Measurements from ENCODE around the gene WDR46.

WDR46 gene

DNA sequence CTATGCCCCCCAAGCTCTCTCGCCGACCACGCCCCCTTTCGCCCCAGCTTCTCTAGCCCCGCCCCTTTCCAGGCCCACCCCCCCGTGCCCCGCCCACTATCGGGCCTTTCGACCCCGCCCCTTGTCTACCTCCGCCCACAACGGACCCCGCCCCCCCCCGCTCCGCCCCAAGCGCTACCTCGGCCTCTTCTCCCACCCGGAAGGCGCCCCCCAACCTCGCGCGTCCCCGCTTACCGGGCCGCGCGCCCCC lies 28.3 kb upstream of the WDR46 start:
- peaks cover 79% of the 10 kb centered on the region for H3K36me3 Mint-ChIP-seq (ENCODE audit: low read depth)
- H3K4me3 Mint-ChIP-seq: peak overlapping the region; percentile 99
- DNase-seq: no peak
- H3K27ac Mint-ChIP-seq: peak overlapping the region; percentile 84
- H3K9me3 Mint-ChIP-seq: no peaks in the 10 kb centered on the region
- peaks cover 75% of the 10 kb centered on the region for H3K4me1 Mint-ChIP-seq (ENCODE audit: low read depth)
- H3K27me3 Mint-ChIP-seq: no peaks in the 10 kb centered on the region

DNA sequence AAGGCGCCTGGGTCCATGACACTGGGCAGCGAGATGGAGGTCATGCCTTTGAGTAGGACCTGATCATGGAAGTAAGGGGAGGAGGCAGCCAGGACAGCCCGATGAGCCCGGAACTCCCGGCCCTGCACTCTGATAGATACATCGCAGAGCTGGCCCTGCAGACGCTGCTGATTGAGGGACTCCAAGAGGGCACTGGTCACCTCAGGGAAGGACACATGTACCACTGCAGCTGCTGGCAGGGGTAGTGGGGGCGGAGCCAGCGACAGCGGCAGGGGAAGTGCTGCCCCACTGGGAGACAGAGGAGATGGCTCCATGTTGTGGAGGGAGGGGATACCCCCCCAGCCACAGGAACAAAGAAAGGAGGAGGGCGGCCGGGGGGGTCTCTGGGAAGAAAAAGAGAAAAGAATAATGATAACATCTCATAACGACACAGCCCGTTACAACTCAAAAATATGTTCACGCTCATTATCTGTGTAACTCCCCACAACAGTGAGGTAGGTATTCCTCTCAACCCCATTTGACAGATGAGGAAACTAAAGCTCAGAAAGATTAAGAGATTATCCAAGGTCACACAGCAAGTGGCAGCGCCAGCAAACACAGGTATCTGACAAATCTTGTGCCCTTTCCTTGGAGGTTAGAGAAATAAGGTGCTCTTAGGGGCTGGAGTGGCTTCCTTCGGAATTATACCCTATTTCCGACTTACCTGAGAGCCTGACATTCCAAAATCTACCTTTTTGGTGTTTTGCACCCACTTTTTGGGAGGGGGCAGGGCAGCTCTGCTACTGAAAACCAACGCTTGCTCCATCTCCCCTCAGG lies 27.8 kb upstream of the WDR46 start:
- H3K9me3 Mint-ChIP-seq: no peaks in the 10 kb centered on the region
- H3K36me3 Mint-ChIP-seq (ENCODE audit: low read depth): peaks cover 79% of the 10 kb centered on the region
- peaks cover 77% of the 10 kb centered on the region for H3K4me1 Mint-ChIP-seq (ENCODE audit: low read depth)
- no peaks in the 10 kb centered on the region for H3K27me3 Mint-ChIP-seq
- H3K27ac Mint-ChIP-seq: peak overlapping the region; percentile 84
- peak overlapping the region; percentile 99 for H3K4me3 Mint-ChIP-seq
- DNase-seq: no peak

- H3K4me1 Mint-ChIP-seq (ENCODE audit: low read depth): peaks cover 74% of the 10 kb centered on the region
- H3K4me3 Mint-ChIP-seq: peak overlapping the region; percentile 99
- no peaks in the 10 kb centered on the region for H3K27me3 Mint-ChIP-seq
- DNase-seq: no peak
- peaks cover 77% of the 10 kb centered on the region for H3K36me3 Mint-ChIP-seq (ENCODE audit: low read depth)
- H3K27ac Mint-ChIP-seq: peak overlapping the region; percentile 84
- no peaks in the 10 kb centered on the region for H3K9me3 Mint-ChIP-seq
Measured at GRCh38 chr6:33315793-33316602, 27.0 kb upstream of the WDR46 start.

- no peaks in the 10 kb centered on the region for H3K27me3 Mint-ChIP-seq
- no peaks in the 10 kb centered on the region for H3K9me3 Mint-ChIP-seq
- no peak for DNase-seq
- H3K4me3 Mint-ChIP-seq: peak overlapping the region; percentile 99
- H3K4me1 Mint-ChIP-seq (ENCODE audit: low read depth): peaks cover 69% of the 10 kb centered on the region
- peak overlapping the region; percentile 99 for H3K27ac Mint-ChIP-seq
- H3K36me3 Mint-ChIP-seq (ENCODE audit: low read depth): peaks cover 76% of the 10 kb centered on the region
Measured at GRCh38 chr6:33314943-33315792, 26.1 kb upstream of the WDR46 start.

- no peaks in the 10 kb centered on the region for H3K9me3 Mint-ChIP-seq
- peaks cover 76% of the 10 kb centered on the region for H3K36me3 Mint-ChIP-seq (ENCODE audit: low read depth)
- peak; percentile 70 for DNase-seq
- H3K4me1 Mint-ChIP-seq (ENCODE audit: low read depth): peaks cover 65% of the 10 kb centered on the region
- no peaks in the 10 kb centered on the region for H3K27me3 Mint-ChIP-seq
- peak overlapping the region; percentile 99 for H3K27ac Mint-ChIP-seq
- peak overlapping the region; percentile 99 for H3K4me3 Mint-ChIP-seq
Measured at GRCh38 chr6:33314515-33314942, 25.5 kb upstream of the WDR46 start.

GRCh38 chr6:33313709-33314514 lies 24.9 kb upstream of the WDR46 start, which contains the start of gene TAPBP:
Gene TAPBP (minus strand): TSS chr6:33314078. CDS start chr6:33314041, 37 bp downstream.
- H3K9me3 Mint-ChIP-seq: no peaks in the 10 kb centered on the region
- peak within 1 kb of the TSS; percentile 99 for H3K27ac Mint-ChIP-seq
- peak; percentile 88 for DNase-seq
- no peaks in the 10 kb centered on the region for H3K27me3 Mint-ChIP-seq
- peaks cover 61% of the 10 kb centered on the region for H3K4me1 Mint-ChIP-seq (ENCODE audit: low read depth)
- H3K36me3 Mint-ChIP-seq (ENCODE audit: low read depth): peaks cover 76% of the 10 kb centered on the region
- peak within 1 kb of the TSS; percentile 99 for H3K4me3 Mint-ChIP-seq

GRCh38 chr6:33313105-33313708 lies 24.2 kb upstream of the WDR46 start:
- peak; percentile 76 for DNase-seq
- Mint-ChIP-seq H3K9me3 (no peaks in the 10 kb centered on the region), H3K36me3 (ENCODE audit: low read depth) (peaks cover 76% of the 10 kb centered on the region), H3K4me3 (peak overlapping the region; percentile 99), H3K4me1 (ENCODE audit: low read depth) (peaks cover 61% of the 10 kb centered on the region), H3K27ac (peak overlapping the region; percentile 99), H3K27me3 (no peaks in the 10 kb centered on the region)

DNA sequence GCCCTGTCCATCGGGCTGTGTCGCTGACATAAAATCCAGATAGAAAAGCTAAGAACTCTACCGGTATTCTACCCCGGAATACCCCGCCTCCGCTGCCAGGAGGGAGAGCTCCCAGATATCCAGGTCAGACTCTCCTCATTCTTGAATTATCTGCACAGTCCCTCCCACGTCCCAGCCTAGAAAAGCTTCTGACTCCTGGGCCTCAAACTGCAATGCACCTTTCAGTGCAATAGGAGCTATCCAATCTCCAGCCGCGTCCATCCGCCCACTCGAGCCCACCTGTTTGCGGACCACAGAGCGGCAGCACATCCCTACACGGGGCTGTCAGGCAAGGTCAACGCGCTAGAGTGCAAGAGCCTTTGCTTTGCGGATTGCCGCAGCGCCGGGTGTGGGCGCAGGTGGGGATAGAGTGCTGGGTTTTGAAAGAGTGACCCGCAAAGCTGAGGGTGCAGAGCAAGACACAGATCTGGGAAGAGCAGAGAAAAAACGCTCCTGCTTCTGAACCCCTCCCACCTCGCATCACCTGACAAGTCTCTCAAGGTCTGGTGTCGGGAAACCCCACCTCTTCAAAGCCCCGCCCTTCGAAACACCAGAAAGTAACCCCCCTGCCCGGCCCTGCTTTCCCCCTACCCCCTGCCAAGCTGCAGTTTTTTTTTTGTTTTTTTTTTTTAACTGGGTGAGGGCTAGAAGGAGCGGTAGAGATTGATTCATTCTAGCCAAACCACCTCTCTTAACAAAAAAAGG lies 23.5 kb upstream of the WDR46 start:
- peak; percentile 79 for DNase-seq
- Mint-ChIP-seq H3K9me3 (no peaks in the 10 kb centered on the region), H3K4me3 (peak overlapping the region; percentile 99), H3K27me3 (no peaks in the 10 kb centered on the region), H3K4me1 (ENCODE audit: low read depth) (peaks cover 62% of the 10 kb centered on the region), H3K27ac (peak overlapping the region; percentile 99), H3K36me3 (ENCODE audit: low read depth) (peaks cover 76% of the 10 kb centered on the region)

DNA sequence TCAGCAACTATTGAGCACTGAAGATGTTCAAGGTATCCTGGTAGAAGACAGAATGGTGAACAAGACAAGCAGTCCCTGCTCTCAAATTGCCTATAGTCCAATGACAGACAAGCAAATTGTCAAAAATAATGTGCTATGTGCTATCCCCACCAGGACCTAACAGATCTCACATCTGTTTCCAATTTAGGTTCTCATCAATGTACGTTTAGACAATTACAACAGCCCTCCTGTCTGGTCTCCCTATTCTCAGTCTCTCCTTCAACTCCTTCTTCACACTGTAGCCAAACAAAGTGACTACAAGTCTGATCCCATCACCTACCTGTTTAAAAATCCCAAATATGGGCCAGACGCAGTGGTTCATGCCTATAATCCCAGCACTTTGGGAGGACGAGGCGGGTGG lies 17.3 kb upstream of the WDR46 start:
- no peak overlapping the region for H3K4me3 Mint-ChIP-seq
- H3K4me1 Mint-ChIP-seq (ENCODE audit: low read depth): peaks cover 53% of the 10 kb centered on the region
- H3K27me3 Mint-ChIP-seq: no peaks in the 10 kb centered on the region
- H3K27ac Mint-ChIP-seq: peak overlapping the region; percentile 74
- peaks cover 91% of the 10 kb centered on the region for H3K36me3 Mint-ChIP-seq (ENCODE audit: low read depth)
- H3K9me3 Mint-ChIP-seq: no peaks in the 10 kb centered on the region
- no peak for DNase-seq

GRCh38 chr6:33305052-33305451 lies 16.0 kb upstream of the WDR46 start:
- H3K9me3 Mint-ChIP-seq: no peaks in the 10 kb centered on the region
- H3K27ac Mint-ChIP-seq: peak overlapping the region; percentile 74
- DNase-seq: no peak
- no peak overlapping the region for H3K4me3 Mint-ChIP-seq
- no peaks in the 10 kb centered on the region for H3K27me3 Mint-ChIP-seq
- peaks cover 54% of the 10 kb centered on the region for H3K4me1 Mint-ChIP-seq (ENCODE audit: low read depth)
- peaks cover 93% of the 10 kb centered on the region for H3K36me3 Mint-ChIP-seq (ENCODE audit: low read depth)

- Mint-ChIP-seq H3K9me3 (no peaks in the 10 kb centered on the region), H3K4me1 (ENCODE audit: low read depth) (peaks cover 61% of the 10 kb centered on the region), H3K4me3 (no peak overlapping the region), H3K27me3 (no peaks in the 10 kb centered on the region), H3K27ac (peak overlapping the region; percentile 65), H3K36me3 (ENCODE audit: low read depth) (peaks cover 93% of the 10 kb centered on the region)
- no peak for DNase-seq
Measured at GRCh38 chr6:33304216-33304615, 15.2 kb upstream of the WDR46 start.

DNA sequence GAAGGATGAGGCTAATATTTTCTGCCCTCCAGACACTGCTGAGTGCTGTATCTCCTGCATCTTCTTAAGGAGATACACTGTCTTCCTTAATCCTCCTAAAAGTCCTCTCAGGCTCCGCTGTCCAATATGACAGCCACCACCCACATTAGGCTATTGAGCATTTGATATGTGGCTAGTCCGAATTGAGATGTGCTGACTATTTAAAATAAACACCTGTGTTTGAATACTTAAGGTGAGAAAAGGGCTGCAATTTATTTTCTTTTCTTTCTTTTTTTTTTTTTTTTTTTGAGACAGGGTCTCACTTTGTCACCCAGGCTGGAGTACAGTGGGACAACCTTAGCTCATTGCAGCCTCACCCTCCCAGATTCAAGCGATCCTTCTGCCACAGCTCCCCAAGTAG lies 12.8 kb upstream of the WDR46 start:
- Mint-ChIP-seq H3K36me3 (ENCODE audit: low read depth) (peaks cover 77% of the 10 kb centered on the region), H3K27ac (peak overlapping the region; percentile 64), H3K4me1 (ENCODE audit: low read depth) (peaks cover 57% of the 10 kb centered on the region), H3K4me3 (no peak overlapping the region), H3K9me3 (no peaks in the 10 kb centered on the region), H3K27me3 (no peaks in the 10 kb centered on the region)
- DNase-seq: no peak
